MCF 10A (cell line): ENCODE data around the gene ARL8A. TPM values are rescaled to one million over a fixed set of nuclear protein-coding genes. Genes with fewer than 3 reads are reported as not detected.
A peak's percentile ranks its signal among the peaks of the same experiment; 100 is the strongest.
"Not testable (repeated sequence)": the region's sequence is repeated elsewhere in the genome, so short reads cannot be mapped to it uniquely, and the experiment has no call there.

ENCODE experiments used
- BruUV-seq: library from RNA; stranded (reverse); fragments of 400-500 nt; replicated peaks from 2 replicates; lab custom pipeline; 2021; lab: Mats Ljungman, UMichigan
- CTCF ChIA-PET: fragments of 300-600 bp; sonication (Branson Sonifier 250); formaldehyde crosslinking; extraction: SDS; loops from one replicate; lab custom pipeline; 2021; ENCODE audit warnings: antibody characterized with exemption, inconsistent platforms; lab: Yijun Ruan, JAX
- POLR2A ChIA-PET: fragments of 300-600, 350-650 bp; sonication (Branson Sonifier 250); formaldehyde crosslinking; extraction: SDS; loops from one replicate; lab custom pipeline; 2020; ENCODE audit warnings: antibody characterized with exemption, inconsistent platforms; lab: Yijun Ruan, JAX
- DNase-seq: peaks from one replicate; pipeline ENCODE4 v3.0.0-alpha.2; 2018; ENCODE audit not compliant: unreplicated experiment
- H3K27ac Mint-ChIP-seq: one replicate; pipeline ENCODE4 v1.8.0; 2022; ENCODE audit warnings: mild to moderate bottlenecking, low read depth, mixed read lengths; ENCODE audit not compliant: unreplicated experiment
- H3K27me3 Mint-ChIP-seq: one replicate; pipeline ENCODE4 v1.8.0; 2022; ENCODE audit warnings: mixed read lengths; ENCODE audit not compliant: insufficient read depth, unreplicated experiment
- H3K36me3 Mint-ChIP-seq: one replicate; pipeline ENCODE4 v1.8.0; 2022; ENCODE audit warnings: mild to moderate bottlenecking, moderate library complexity, mixed read lengths; ENCODE audit not compliant: insufficient read depth, unreplicated experiment
- H3K4me1 Mint-ChIP-seq: one replicate; pipeline ENCODE4 v1.8.0; 2022; ENCODE audit warnings: mixed read lengths; ENCODE audit not compliant: insufficient read depth, unreplicated experiment
- H3K4me3 Mint-ChIP-seq: one replicate; pipeline ENCODE4 v1.8.0; 2022; ENCODE audit warnings: mild to moderate bottlenecking, moderate library complexity, mixed read lengths; ENCODE audit not compliant: unreplicated experiment
- H3K9me3 Mint-ChIP-seq: one replicate; pipeline ENCODE4 v1.8.0; 2022; ENCODE audit warnings: mixed read lengths; ENCODE audit not compliant: unreplicated experiment
- intact Hi-C: fragments of 100-400 bp; cut with micrococcal nuclease; formaldehyde crosslinking; loops from 2 replicates; pipeline ENCODE4 v1.14.1; 2022
- total RNA-seq: library from RNA; stranded (reverse); gene quantifications from 2 replicates; pipeline ENCODE4 v1.2.3, GENCODE V29; 2022
- TF ChIP-seq, protein P1 (sequence below): fragments of 200-600 bp; IDR thresholded peaks from one replicate; pipeline ENCODE4 v1.8.0; 2022; ENCODE audit warnings: antibody characterized with exemption, mild to moderate bottlenecking; ENCODE audit not compliant: unreplicated experiment

ARL8A gene
- total RNA-seq, 1 experiment from 2014 or later, result 94.8 TPM

DNA sequence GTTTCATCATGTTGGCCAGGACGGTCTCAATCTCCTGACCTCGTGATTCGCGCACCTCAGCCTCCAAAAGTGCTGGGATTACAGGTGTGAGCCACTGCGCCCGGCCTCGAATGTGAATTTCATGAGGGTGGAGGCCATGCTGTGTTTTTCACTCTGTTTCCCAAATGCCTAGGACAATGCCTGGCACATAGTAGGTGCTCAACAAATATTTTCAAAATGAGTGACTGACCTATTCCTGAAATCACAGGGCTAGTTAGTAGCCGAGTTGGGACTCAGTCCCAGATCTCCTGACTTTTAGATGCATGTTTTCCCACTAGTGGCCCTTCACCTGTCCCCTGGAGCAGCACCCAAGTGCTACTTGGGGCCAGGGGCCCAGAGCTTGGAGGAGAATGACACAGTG, 28.2 kb downstream of the ARL8A start:
- intact Hi-C loops, result loop anchor here (5.0 kb wide), 1 partner anchor 239 kb away; no protein-coding TSS in a partner anchor
- Mint-ChIP-seq H3K27me3 (no peaks in the 10 kb centered on the region), H3K27ac (no peak overlapping the region), H3K36me3 (no peaks in the 10 kb centered on the region), H3K4me1 (peaks cover 15% of the 10 kb centered on the region), H3K9me3 (no peaks in the 10 kb centered on the region), H3K4me3 (no peak overlapping the region)
- ChIA-PET CTCF (interaction anchor here (0.5 to 28.8 kb wide), 3 partner anchors 109 to 239 kb away, joined by 4 to 1380 read pairs (median 4); partner anchors contain the start of gene ELF3), POLR2A (no interaction called here)
- TF ChIP-seq, protein P1, sequence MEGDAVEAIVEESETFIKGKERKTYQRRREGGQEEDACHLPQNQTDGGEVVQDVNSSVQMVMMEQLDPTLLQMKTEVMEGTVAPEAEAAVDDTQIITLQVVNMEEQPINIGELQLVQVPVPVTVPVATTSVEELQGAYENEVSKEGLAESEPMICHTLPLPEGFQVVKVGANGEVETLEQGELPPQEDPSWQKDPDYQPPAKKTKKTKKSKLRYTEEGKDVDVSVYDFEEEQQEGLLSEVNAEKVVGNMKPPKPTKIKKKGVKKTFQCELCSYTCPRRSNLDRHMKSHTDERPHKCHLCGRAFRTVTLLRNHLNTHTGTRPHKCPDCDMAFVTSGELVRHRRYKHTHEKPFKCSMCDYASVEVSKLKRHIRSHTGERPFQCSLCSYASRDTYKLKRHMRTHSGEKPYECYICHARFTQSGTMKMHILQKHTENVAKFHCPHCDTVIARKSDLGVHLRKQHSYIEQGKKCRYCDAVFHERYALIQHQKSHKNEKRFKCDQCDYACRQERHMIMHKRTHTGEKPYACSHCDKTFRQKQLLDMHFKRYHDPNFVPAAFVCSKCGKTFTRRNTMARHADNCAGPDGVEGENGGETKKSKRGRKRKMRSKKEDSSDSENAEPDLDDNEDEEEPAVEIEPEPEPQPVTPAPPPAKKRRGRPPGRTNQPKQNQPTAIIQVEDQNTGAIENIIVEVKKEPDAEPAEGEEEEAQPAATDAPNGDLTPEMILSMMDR, result no peak
- no peak for DNase-seq
- BruUV-seq, result no TSS peak

DNA sequence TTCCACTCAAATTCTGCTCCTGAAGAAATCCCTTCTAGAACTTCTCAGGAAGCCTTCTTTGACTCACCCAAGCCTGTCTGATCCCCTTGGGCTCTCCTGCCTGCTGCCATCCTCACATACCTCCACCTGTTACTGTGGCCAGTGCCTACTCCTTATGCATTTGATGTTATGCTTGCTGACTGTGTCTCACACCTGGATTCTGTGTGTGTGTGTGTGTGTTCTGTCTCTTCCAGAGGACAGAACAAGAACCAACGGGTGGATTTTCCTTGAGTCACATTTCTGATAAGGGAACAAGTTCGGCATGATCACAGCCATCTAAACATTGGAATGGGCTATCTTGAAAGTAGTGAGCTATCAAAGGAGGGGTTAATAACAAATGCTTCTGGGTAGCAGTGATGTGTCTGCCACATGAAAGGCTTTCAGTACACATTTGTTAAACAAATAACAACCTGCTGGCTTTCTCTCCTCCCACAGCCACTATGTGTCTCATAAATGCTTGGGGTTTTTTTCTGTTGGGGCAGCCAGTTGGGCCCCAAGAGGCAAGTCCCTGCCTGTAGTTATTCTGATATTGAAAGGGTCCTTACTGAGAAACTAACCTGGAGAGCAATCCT, 30.7 kb downstream of the ARL8A start:
- POLR2A ChIA-PET, result interaction anchor here (0.6 to 2.7 kb wide), 12 partner anchors 19 to 130 kb away, joined by 3 to 16 read pairs (median 4); partner anchors contain the start of gene ELF3
- H3K9me3 Mint-ChIP-seq, result no peaks in the 10 kb centered on the region
- H3K4me3 Mint-ChIP-seq, result no peak overlapping the region
- CTCF ChIA-PET, result interaction anchor here (0.9 to 28.8 kb wide), 8 partner anchors 13 to 218 kb away, joined by 3 to 1380 read pairs (median 8); partner anchors contain the start of gene ELF3
- BruUV-seq, result no TSS peak
- H3K27ac Mint-ChIP-seq, result no peak overlapping the region
- H3K36me3 Mint-ChIP-seq, result no peaks in the 10 kb centered on the region
- H3K4me1 Mint-ChIP-seq, result peaks cover 23% of the 10 kb centered on the region
- TF ChIP-seq, protein P1, result no peak
- intact Hi-C loops, result no loop called here
- no peaks in the 10 kb centered on the region for H3K27me3 Mint-ChIP-seq
- no peak for DNase-seq

DNA sequence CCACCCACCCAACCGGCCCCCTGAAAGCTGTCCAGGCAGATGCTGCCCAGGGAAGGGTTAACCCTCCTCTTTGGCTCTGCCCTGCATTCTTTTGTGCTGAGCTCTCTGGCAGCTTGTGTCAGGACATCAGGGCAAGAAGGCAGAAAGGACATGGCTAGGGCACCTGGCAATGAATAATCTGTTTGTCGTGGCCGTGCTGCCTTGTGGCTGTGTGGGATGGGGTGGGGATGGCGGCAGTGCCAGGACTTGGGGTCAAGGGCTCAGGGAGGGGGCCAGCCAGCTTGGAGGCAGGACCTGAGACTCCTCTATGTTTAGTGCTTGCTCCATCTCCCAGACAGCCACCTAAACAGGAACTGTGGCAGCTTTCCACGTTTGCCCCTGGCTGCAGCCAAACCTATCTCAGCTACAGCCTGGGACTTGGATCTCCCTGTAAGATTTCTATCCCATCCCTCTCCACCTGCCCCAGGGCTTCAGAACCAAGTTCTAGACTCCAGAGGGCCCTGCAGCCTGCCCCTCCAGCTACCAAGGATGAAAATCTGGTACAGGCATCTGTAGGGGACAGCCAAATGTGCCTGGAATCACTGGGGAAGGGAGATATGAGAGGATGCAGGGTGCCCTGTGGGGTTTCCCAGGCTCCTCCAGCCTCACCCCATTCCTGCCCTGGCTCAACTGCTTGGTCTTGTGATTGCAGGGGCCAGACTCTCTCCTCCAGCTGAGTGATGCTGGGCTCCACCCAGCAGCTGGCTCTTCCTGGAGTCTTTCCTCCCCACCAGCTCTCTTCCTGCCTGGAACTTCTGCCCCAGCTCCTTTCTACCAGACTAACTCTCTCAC, 31.5 kb downstream of the ARL8A start:
- no TSS peak for BruUV-seq
- TF ChIP-seq, protein P1, result no peak
- no peaks in the 10 kb centered on the region for H3K27me3 Mint-ChIP-seq
- H3K4me1 Mint-ChIP-seq, result peaks cover 31% of the 10 kb centered on the region
- intact Hi-C loops, result no loop called here
- no peaks in the 10 kb centered on the region for H3K9me3 Mint-ChIP-seq
- no peaks in the 10 kb centered on the region for H3K36me3 Mint-ChIP-seq
- H3K4me3 Mint-ChIP-seq, result no peak overlapping the region
- CTCF ChIA-PET, result interaction anchor here (0.6 to 28.8 kb wide), 17 partner anchors 11 to 300 kb away, joined by 3 to 1380 read pairs (median 5); partner anchors contain the start of gene ELF3
- peak; percentile 27 for DNase-seq
- H3K27ac Mint-ChIP-seq, result no peak overlapping the region
- POLR2A ChIA-PET, result interaction anchor here (0.6 to 2.7 kb wide), 21 partner anchors 18 to 780 kb away, joined by 3 to 16 read pairs (median 4); partner anchors contain the start of gene ELF3

DNA sequence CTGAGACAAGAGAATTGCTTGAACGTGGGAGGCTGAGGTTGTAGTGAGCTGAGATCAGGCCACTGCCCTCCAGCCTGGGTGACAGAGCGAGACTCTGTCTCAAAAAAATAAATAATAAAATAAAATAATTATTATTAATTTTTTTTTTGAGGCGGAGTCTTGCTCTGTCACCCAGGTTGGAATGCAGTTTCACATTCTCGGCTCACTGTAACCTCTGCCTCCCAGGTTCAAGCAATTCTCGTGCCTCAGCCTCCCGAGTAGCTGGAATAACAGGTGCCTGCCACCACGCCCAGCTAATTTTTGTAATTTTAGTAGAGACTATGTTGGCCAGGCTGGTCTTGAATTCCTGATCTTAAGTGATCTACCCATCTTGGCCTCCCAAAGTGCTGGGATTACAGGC, 32.9 kb downstream of the ARL8A start:
- BruUV-seq, H3K36me3 Mint-ChIP-seq, H3K9me3 Mint-ChIP-seq, H3K27me3 Mint-ChIP-seq, intact Hi-C loops, H3K27ac Mint-ChIP-seq, H3K4me3 Mint-ChIP-seq, DNase-seq: not testable (repeated sequence)
- POLR2A ChIA-PET, result interaction anchor here (1.0 to 2.7 kb wide), 3 partner anchors 11 to 96 kb away, joined by 3 to 14 read pairs (median 5); no protein-coding TSS in a partner anchor
- CTCF ChIA-PET, result interaction anchor here (0.6 to 28.8 kb wide), 3 partner anchors 104 to 701 kb away, joined by 3 to 1380 read pairs (median 3); partner anchors contain the start of gene ELF3
- H3K4me1 Mint-ChIP-seq, result peaks cover 45% of the 10 kb centered on the region
